Activated CD8-positive, alpha-beta T cell treated with anti-CD3 and anti-CD28 coated beads, Interleukin-2, amount 10 ng/mL, durations not matched to agents 7 days and 5 days (primary cell): Measurements from ENCODE around the gene HYCC1. TPM values are rescaled to one million over a fixed set of nuclear protein-coding genes. Genes with fewer than 3 reads are reported as not detected.

Experiments
- ATAC-seq: fragments of 150-1000 bp; cut with Tn5 transposase; one replicate; pipeline ENCODE4 v1.10.0; 2021; ENCODE audit warnings: moderate library complexity
- CTCF ChIA-PET: fragments of 350-600 bp; sonication (Branson Sonifier 250); formaldehyde crosslinking; loops from one replicate; lab custom pipeline; 2021; ENCODE audit warnings: antibody characterized with exemption; lab: Charles Lee
- POLR2A ChIA-PET: fragments of 350-600 bp; sonication (Branson Sonifier 250); formaldehyde crosslinking; loops from one replicate; lab custom pipeline; 2021; ENCODE audit warnings: antibody characterized with exemption; lab: Charles Lee
- DNase-seq: peaks from one replicate; pipeline ENCODE4 v3.0.0-alpha.2; 2020
- H3K27ac Mint-ChIP-seq: one replicate; pipeline ENCODE4 v1.8.0; 2021; ENCODE audit warnings: mild to moderate bottlenecking, mixed read lengths
- H3K27me3 Mint-ChIP-seq: one replicate; pipeline ENCODE4 v1.8.0; 2021; ENCODE audit warnings: low read depth, mixed read lengths
- H3K36me3 Mint-ChIP-seq: one replicate; pipeline ENCODE4 v1.8.0; 2021; ENCODE audit warnings: low read depth, mixed read lengths
- H3K4me1 Mint-ChIP-seq: one replicate; pipeline ENCODE4 v1.8.0; 2021; ENCODE audit warnings: low read depth, mixed read lengths
- H3K4me3 Mint-ChIP-seq: one replicate; pipeline ENCODE4 v1.8.0; 2021; ENCODE audit warnings: mild to moderate bottlenecking, mixed read lengths
- H3K9me3 Mint-ChIP-seq: one replicate; pipeline ENCODE4 v1.8.0; 2022; ENCODE audit warnings: mixed read lengths; ENCODE audit not compliant: insufficient read depth
- total RNA-seq, 2 experiments: library from RNA; stranded (reverse); gene quantifications; one replicate each; pipeline ENCODE4 v1.2.3, GENCODE V29; 2021

The HYCC1 gene
- total RNA-seq, 2 experiments from 2014 or later, result 74.2 to 79.6 TPM

DNA sequence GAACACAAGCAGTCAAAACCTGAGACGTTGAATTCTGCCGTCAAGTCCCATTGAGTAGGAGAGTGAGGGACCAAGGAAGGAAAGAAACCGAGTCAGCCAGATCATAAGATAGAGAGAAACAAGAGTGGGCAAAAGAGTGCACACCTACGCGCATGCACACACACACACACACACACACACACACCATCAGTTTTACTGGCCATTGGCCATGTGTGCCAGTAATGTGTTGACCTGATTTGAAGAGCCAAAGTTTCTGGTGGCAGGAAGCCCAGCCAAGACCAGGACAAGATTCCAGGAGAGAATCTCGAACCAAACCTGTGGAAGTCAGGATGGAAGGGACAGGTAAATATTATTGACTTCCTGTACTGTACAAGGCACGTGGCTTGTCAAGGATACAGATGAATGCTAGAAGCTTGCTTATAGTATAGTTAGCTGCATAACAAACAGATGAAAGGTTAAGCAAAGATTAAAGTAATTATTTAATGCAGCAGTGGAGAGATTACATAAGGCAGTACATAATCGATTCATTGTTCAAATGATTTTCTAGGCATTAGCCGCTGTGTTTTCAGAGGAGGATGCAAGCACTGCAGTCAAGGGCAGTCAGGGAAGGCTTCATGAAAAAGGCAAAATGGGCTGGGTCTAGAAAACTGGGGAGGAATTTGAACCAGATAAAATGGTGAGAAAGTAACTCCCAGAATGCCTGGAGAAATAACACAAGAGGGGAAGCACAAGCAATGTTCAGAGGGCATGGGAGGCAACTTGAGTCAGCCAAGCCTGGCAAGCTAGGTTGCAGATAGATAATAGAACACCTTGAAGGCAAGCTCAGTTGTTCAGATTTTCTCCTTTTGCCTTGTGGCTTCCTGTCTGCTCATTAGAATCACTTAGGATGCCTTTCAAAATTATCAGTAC is 2.7 kb upstream of the HYCC1 start:
- Mint-ChIP-seq H3K27ac (peak overlapping the region; percentile 79), H3K27me3 (no peaks in the 10 kb centered on the region), H3K4me1 (peaks cover 56% of the 10 kb centered on the region), H3K36me3 (peaks cover 23% of the 10 kb centered on the region), H3K4me3 (no peak overlapping the region), H3K9me3 (peaks cover 8% of the 10 kb centered on the region)
- no peak for ATAC-seq
- ChIA-PET CTCF (interaction anchor here (1.0 to 3.4 kb wide), 6 partner anchors 10 to 456 kb away, joined by 3 to 22 read pairs (median 4); no protein-coding TSS in a partner anchor), POLR2A (interaction anchor here (0.6 kb wide), 1 partner anchor 509 kb away, joined by 3 read pairs; no protein-coding TSS in a partner anchor)
- DNase-seq, result no peak

- H3K4me3 Mint-ChIP-seq, result peak overlapping the region; percentile 96
- no peaks in the 10 kb centered on the region for H3K27me3 Mint-ChIP-seq
- H3K27ac Mint-ChIP-seq, result peak overlapping the region; percentile 95
- H3K9me3 Mint-ChIP-seq, result peaks cover 8% of the 10 kb centered on the region
- DNase-seq (no peak), ATAC-seq (no peak)
- H3K36me3 Mint-ChIP-seq, result peaks cover 22% of the 10 kb centered on the region
- peaks cover 40% of the 10 kb centered on the region for H3K4me1 Mint-ChIP-seq
- CTCF ChIA-PET, result interaction anchor here (3.4 kb wide), 1 partner anchor 40 kb away, joined by 22 read pairs; no protein-coding TSS in a partner anchor
- POLR2A ChIA-PET, result no interaction called here
Observed at GRCh38 chr7:23014681-23015080, 751 bp upstream of the HYCC1 start.

DNA sequence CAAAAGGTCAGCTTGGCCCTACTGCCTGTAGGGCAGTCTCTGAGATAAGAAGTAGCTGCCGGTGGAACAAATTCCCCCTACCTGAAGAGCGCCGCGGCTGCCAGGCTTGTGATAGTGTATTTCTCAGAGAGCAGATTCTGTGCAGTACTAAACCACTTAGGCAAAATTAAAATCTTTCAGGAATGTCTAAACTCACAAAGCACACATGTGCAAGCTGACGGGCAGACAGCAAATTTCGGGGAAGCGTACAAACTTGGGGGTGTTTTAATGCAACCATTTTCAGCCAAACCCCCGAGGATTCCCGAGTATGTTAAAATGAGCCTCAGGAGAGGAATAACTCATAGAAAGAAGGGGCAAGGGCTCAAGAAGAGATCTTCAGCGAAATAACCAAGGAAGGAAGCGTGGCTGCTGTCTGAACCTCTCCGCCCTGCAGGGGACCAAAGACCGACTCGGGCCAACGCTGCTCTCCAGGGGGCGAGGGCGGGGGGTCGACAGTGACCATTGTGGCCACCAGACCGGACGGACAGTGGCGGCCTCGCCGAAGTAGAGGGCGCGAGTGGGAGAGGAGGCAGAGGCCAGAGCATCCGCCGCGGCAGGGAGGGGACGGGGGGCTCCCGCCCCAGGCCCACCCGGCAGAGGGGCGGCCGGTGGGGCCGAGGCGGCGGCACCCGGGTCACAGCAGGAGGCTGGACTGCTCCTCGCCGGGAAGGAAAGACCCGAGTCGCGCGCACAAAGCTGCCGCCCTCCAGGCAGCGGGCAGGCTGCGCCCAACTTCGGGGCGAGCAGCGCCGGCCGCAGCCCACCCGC is 819 bp downstream of the HYCC1 start:
- ChIA-PET POLR2A (interaction anchor here (0.7 to 1.0 kb wide), 5 partner anchors 8 to 153 kb away, joined by 3 to 4 read pairs (median 3); no protein-coding TSS in a partner anchor), CTCF (interaction anchor here (1.2 to 2.6 kb wide), 7 partner anchors 9 to 285 kb away, joined by 3 to 12 read pairs (median 5); no protein-coding TSS in a partner anchor)
- H3K4me1 Mint-ChIP-seq, result peaks cover 33% of the 10 kb centered on the region
- peaks cover 8% of the 10 kb centered on the region for H3K9me3 Mint-ChIP-seq
- no peak overlapping the region for H3K27ac Mint-ChIP-seq
- no peaks in the 10 kb centered on the region for H3K27me3 Mint-ChIP-seq
- peak; percentile 35 for DNase-seq
- peaks cover 25% of the 10 kb centered on the region for H3K36me3 Mint-ChIP-seq
- ATAC-seq, result no peak
- no peak overlapping the region for H3K4me3 Mint-ChIP-seq

- ChIA-PET CTCF (interaction anchor here (1.2 to 2.6 kb wide), 6 partner anchors 8 to 284 kb away, joined by 3 to 12 read pairs (median 6); no protein-coding TSS in a partner anchor), POLR2A (interaction anchor here (0.7 to 0.8 kb wide), 2 partner anchors 10 to 152 kb away, joined by 3 read pairs; no protein-coding TSS in a partner anchor)
- DNase-seq, result no peak
- Mint-ChIP-seq H3K4me3 (no peak overlapping the region), H3K36me3 (peaks cover 22% of the 10 kb centered on the region), H3K4me1 (peaks cover 26% of the 10 kb centered on the region), H3K27me3 (no peaks in the 10 kb centered on the region), H3K9me3 (peaks cover 8% of the 10 kb centered on the region), H3K27ac (no peak overlapping the region)
- no peak for ATAC-seq
Observed at GRCh38 chr7:23012186-23012585, 1.7 kb downstream of the HYCC1 start.

- POLR2A ChIA-PET, result no interaction called here
- peaks cover 8% of the 10 kb centered on the region for H3K9me3 Mint-ChIP-seq
Observed at GRCh38 chr7:23011222-23011924, 2.6 kb downstream of the HYCC1 start.

GRCh38 chr7:23009303-23009702 is 4.6 kb downstream of the HYCC1 start:
- H3K27me3 Mint-ChIP-seq, result no peaks in the 10 kb centered on the region
- POLR2A ChIA-PET, result no interaction called here

More at GRCh38 chr7:23011222-23011924, 2.6 kb downstream of the HYCC1 start:
- ATAC-seq (no peak), DNase-seq (no peak)
- peaks cover 22% of the 10 kb centered on the region for H3K36me3 Mint-ChIP-seq
- CTCF ChIA-PET, result interaction anchor here (0.7 to 2.6 kb wide), 5 partner anchors 7 to 44 kb away, joined by 3 to 12 read pairs (median 3); no protein-coding TSS in a partner anchor
- no peak overlapping the region for H3K4me3 Mint-ChIP-seq
- no peaks in the 10 kb centered on the region for H3K27me3 Mint-ChIP-seq
- peaks cover 20% of the 10 kb centered on the region for H3K4me1 Mint-ChIP-seq
- H3K27ac Mint-ChIP-seq, result no peak overlapping the region

DNA sequence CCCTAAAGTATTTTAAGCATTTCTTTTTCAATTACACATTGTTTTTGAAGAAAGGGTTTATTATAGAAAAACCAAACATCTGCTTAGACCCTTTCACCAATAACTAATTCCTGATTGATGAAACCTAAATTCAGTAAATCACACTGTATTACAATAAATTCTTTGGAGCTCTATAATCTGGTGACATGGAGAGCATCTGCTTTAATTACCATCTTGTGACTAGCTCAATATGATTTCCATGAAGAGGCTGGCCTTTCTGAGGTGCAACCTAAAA is 9.7 kb downstream of the HYCC1 start:
- Mint-ChIP-seq H3K27me3 (no peaks in the 10 kb centered on the region), H3K36me3 (peaks cover 11% of the 10 kb centered on the region), H3K9me3 (no peaks in the 10 kb centered on the region), H3K4me3 (no peak overlapping the region), H3K4me1 (peaks cover 49% of the 10 kb centered on the region), H3K27ac (no peak overlapping the region)
- CTCF ChIA-PET, result interaction anchor here (0.6 to 2.1 kb wide), 6 partner anchors 8 to 52 kb away, joined by 3 to 6 read pairs (median 6); no protein-coding TSS in a partner anchor
- ATAC-seq (no peak), DNase-seq (no peak)
- POLR2A ChIA-PET, result interaction anchor here (1.1 to 1.5 kb wide), 2 partner anchors 9 to 10 kb away, joined by 3 read pairs; partner anchors contain the start of gene HYCC1

More at GRCh38 chr7:23009303-23009702, 4.6 kb downstream of the HYCC1 start:
- ATAC-seq (no peak), DNase-seq (no peak)
- Mint-ChIP-seq H3K4me1 (peaks cover 16% of the 10 kb centered on the region), H3K36me3 (peaks cover 13% of the 10 kb centered on the region), H3K27ac (no peak overlapping the region), H3K9me3 (no peaks in the 10 kb centered on the region), H3K4me3 (no peak overlapping the region)
- CTCF ChIA-PET, result no interaction called here

- POLR2A ChIA-PET, result interaction anchor here (1.1 kb wide), 1 partner anchor 9 kb away, joined by 3 read pairs; no protein-coding TSS in a partner anchor
- Mint-ChIP-seq H3K27me3 (no peaks in the 10 kb centered on the region), H3K36me3 (peaks cover 14% of the 10 kb centered on the region)
Observed at GRCh38 chr7:23003505-23004246, 10.3 kb downstream of the HYCC1 start.

GRCh38 chr7:23002698-23003097 is 11.2 kb downstream of the HYCC1 start:
- no peak overlapping the region for H3K27ac Mint-ChIP-seq
- no peak for ATAC-seq
- no peaks in the 10 kb centered on the region for H3K9me3 Mint-ChIP-seq
- no peak overlapping the region for H3K4me3 Mint-ChIP-seq
- no peaks in the 10 kb centered on the region for H3K27me3 Mint-ChIP-seq
- peaks cover 53% of the 10 kb centered on the region for H3K4me1 Mint-ChIP-seq
- peaks cover 20% of the 10 kb centered on the region for H3K36me3 Mint-ChIP-seq
- DNase-seq, result no peak
- POLR2A ChIA-PET, result interaction anchor here (0.8 kb wide), 1 partner anchor 10 kb away, joined by 3 read pairs; no protein-coding TSS in a partner anchor
- CTCF ChIA-PET, result interaction anchor here (0.9 to 2.1 kb wide), 5 partner anchors 8 to 53 kb away, joined by 3 to 6 read pairs (median 6); no protein-coding TSS in a partner anchor

More at GRCh38 chr7:23003505-23004246, 10.3 kb downstream of the HYCC1 start:
- Mint-ChIP-seq H3K4me3 (no peak overlapping the region), H3K27ac (no peak overlapping the region), H3K4me1 (peaks cover 51% of the 10 kb centered on the region), H3K9me3 (no peaks in the 10 kb centered on the region)
- CTCF ChIA-PET, result interaction anchor here (0.9 to 2.1 kb wide), 5 partner anchors 7 to 52 kb away, joined by 3 to 6 read pairs (median 6); no protein-coding TSS in a partner anchor
- DNase-seq (no peak), ATAC-seq (no peak)

DNA sequence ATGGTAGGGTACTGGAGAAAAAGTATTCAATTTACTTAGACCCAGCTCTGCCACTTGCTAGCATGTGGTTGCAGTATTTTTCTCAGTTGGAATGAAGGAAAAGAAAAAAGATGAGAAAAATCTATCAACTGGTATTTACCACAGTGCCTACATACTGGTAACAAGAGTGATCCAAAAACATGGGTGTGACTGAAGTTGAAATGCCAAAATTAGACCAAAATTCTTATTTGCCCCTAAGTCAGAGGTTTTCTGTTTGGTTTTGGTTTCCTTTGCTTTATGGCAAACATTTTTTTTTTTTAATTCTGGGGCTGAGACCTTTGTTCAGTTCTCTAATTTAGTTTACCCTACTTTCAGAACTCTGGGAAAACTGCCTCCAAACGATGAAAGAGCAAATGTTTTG is 12.3 kb downstream of the HYCC1 start:
- peak overlapping the region; percentile 40 for H3K27ac Mint-ChIP-seq
- H3K4me1 Mint-ChIP-seq, result peaks cover 51% of the 10 kb centered on the region
- ChIA-PET CTCF (interaction anchor here (1.4 to 1.5 kb wide), 2 partner anchors 8 to 11 kb away, joined by 6 read pairs; no protein-coding TSS in a partner anchor), POLR2A (no interaction called here)
- H3K36me3 Mint-ChIP-seq, result peaks cover 21% of the 10 kb centered on the region
- DNase-seq (no peak), ATAC-seq (peak; percentile 42)
- peak overlapping the region; percentile 28 for H3K4me3 Mint-ChIP-seq
- no peaks in the 10 kb centered on the region for H3K9me3 Mint-ChIP-seq
- H3K27me3 Mint-ChIP-seq, result no peaks in the 10 kb centered on the region
